Measurements from ENCODE around the gene EDN1. TPM values are rescaled to one million over a fixed set of nuclear protein-coding genes. Genes with fewer than 3 reads are reported as not detected.

The EDN1 gene
- total RNA-seq, 1 donor from 2014 or later: not detected

GRCh38 chr6:12294851-12295536 is 4.8 kb downstream of the EDN1 start:
- Mint-ChIP-seq H3K27me3 (ENCODE audit: low read depth) (peaks cover 35% of the 10 kb centered on the region), H3K36me3 (ENCODE audit: low read depth) (no peaks in the 10 kb centered on the region), H3K9me3 (no peaks in the 10 kb centered on the region), H3K4me1 (peaks cover 15% of the 10 kb centered on the region), H3K4me3 (no peak overlapping the region), H3K27ac (ENCODE audit: unreplicated experiment) (no peak overlapping the region)
- no peak for TF ChIP-seq CTCF (conservative IDR thresholded peaks at IDR 0.05)
- DNase-seq (ENCODE audit: low read depth, low spot score): no peak

- H3K36me3 Mint-ChIP-seq (ENCODE audit: low read depth): no peaks in the 10 kb centered on the region
- no peak for TF ChIP-seq CTCF (conservative IDR thresholded peaks at IDR 0.05)
- H3K9me3 Mint-ChIP-seq: no peaks in the 10 kb centered on the region
- no peak overlapping the region for H3K4me3 Mint-ChIP-seq
- H3K27me3 Mint-ChIP-seq (ENCODE audit: low read depth): peaks cover 28% of the 10 kb centered on the region
- no peak for DNase-seq (ENCODE audit: low read depth, low spot score)
- no peak overlapping the region for H3K27ac Mint-ChIP-seq (ENCODE audit: unreplicated experiment)
- H3K4me1 Mint-ChIP-seq: peaks cover 8% of the 10 kb centered on the region
Observed at GRCh38 chr6:12295558-12296254, 5.5 kb downstream of the EDN1 start.

GRCh38 chr6:12296255-12296573 is 6.1 kb downstream of the EDN1 start:
- Mint-ChIP-seq H3K4me1 (peaks cover 7% of the 10 kb centered on the region), H3K9me3 (no peaks in the 10 kb centered on the region), H3K4me3 (no peak overlapping the region), H3K36me3 (ENCODE audit: low read depth) (no peaks in the 10 kb centered on the region), H3K27ac (ENCODE audit: unreplicated experiment) (no peak overlapping the region), H3K27me3 (ENCODE audit: low read depth) (peaks cover 25% of the 10 kb centered on the region)
- TF ChIP-seq CTCF (conservative IDR thresholded peaks at IDR 0.05): no peak
- no peak for DNase-seq (ENCODE audit: low read depth, low spot score)

- Mint-ChIP-seq H3K27me3 (ENCODE audit: low read depth) (peaks cover 21% of the 10 kb centered on the region), H3K4me3 (no peak overlapping the region), H3K9me3 (no peaks in the 10 kb centered on the region), H3K4me1 (peaks cover 6% of the 10 kb centered on the region), H3K36me3 (ENCODE audit: low read depth) (no peaks in the 10 kb centered on the region), H3K27ac (ENCODE audit: unreplicated experiment) (no peak overlapping the region)
- no peak for TF ChIP-seq CTCF (conservative IDR thresholded peaks at IDR 0.05)
- no peak for DNase-seq (ENCODE audit: low read depth, low spot score)
Observed at GRCh38 chr6:12296604-12297003, 6.4 kb downstream of the EDN1 start.

GRCh38 chr6:12297363-12298016 is 7.3 kb downstream of the EDN1 start:
- DNase-seq (ENCODE audit: low read depth, low spot score): no peak
- Mint-ChIP-seq H3K4me1 (no peaks in the 10 kb centered on the region), H3K27me3 (ENCODE audit: low read depth) (peaks cover 13% of the 10 kb centered on the region), H3K36me3 (ENCODE audit: low read depth) (no peaks in the 10 kb centered on the region), H3K9me3 (no peaks in the 10 kb centered on the region), H3K27ac (ENCODE audit: unreplicated experiment) (no peak overlapping the region), H3K4me3 (no peak overlapping the region)
- no peak for TF ChIP-seq CTCF (conservative IDR thresholded peaks at IDR 0.05)

Measured in neural crest cell (in vitro differentiated cells).